GM21723 (cell line): ENCODE results near the gene FAM222B.
"Not testable (repeated sequence)": the region's sequence is repeated elsewhere in the genome, so short reads cannot be mapped to it uniquely, and the experiment has no call there.

Experiments used
- ATAC-seq: cut with Tn5 transposase; IDR thresholded peaks from one replicate; pipeline ENCODE4 v1.9.1; 2021; ENCODE audit warnings: mild to moderate bottlenecking, moderate library complexity; ENCODE audit not compliant: unreplicated experiment

Gene FAM222B

DNA sequence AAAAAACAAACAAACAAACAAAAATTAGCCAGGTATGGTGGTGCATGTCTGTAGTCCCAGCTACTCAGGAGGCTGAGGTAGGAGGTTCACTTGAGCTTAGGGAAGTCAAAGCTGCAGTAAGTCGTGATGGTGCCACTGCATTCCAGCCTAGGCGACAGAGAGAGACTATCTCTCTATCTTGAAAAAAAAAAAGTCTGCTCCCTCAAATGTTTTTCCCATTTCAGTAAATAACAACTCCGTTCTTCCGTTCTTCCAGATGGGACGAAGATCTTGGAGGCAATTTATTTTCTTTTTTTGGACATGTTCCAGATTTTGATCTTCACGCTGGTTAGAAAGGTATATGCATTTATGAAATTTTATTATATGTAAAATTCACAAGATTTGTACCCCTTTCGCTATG lies 31.2 kb upstream of the FAM222B start:
- no peak for ATAC-seq

DNA sequence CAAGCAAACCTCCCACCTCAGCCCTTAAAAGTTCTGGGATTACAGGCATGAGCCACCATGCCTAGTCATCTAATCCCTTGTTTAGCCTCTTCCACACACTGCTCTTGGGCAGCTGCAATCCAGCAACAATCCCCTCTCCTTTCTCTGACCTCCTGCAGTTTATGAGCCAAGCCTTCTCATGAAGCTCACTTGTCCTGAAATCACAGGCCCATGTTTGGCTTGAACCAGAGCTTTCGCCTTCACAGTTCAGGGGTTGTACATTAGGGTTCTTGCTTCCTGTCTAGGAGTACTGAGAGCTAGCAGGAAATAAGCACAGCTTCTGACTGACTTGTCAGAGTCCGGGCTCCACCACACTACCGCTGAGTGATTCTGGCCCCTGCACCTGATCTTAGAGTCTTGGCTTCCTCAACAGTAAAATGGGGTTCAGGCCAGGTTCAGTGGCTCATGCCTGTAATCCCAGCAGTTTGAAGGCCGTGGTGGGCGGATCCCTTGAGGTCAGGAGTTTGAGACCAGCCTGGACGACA lies 28.5 kb upstream of the FAM222B start:
- peak; percentile 95 for ATAC-seq

DNA sequence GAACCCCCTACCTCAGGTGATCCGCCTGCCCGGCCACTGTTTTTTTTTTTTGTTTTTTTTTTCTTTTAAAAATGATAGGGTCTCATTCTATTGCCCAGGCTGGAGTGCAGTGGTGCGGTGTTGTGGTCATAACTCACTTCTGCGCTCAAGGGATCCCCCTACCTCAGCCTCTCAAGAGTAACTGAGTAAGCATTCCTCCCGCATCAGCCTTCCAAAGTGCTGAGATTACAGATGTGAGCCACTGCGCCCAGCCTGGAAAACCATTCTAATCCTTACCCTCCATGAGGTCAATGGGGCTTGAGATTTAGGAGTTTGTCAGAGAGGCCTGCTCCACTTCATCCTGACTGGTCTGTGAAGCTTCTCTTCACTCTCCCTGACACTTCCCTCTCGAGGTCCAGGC lies 24.7 kb upstream of the FAM222B start:
- ATAC-seq: no peak

DNA sequence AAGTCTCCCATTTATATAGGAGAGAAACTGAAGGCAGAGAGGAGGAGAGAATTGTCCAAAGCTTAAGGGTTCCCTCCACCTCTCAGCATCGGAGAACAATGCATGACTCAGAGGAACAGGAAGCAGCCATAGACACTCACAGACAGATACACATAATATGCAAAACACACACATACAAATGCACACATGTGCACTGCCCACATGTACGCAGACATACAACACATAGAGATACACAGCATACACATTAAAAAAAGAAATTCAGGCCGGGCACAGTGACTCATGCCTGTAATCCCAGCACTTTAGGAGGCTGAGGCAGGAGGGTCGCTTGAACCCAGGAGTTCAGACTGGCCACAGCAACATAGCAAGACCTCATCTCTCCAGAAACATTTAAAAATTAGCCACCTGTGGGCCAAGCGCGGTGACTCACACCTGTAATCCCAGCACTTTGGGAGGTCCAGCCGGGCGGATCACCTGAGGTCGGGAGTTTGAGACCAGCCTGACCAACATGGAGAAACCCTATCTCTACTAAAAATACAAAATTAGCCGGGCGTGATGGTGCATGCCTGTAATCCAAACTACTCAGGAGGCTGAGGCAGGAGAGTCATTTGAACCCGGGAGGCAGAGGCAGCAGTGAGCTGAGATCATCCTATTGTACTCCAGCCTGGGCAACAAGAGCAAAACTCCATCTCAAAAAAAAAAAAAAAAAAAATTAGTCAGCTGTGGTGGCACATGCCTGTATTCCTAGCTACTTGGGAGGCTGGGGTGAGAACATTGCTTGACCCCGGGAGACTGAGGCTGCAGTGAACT lies 23.6 kb upstream of the FAM222B start:
- ATAC-seq: no peak

DNA sequence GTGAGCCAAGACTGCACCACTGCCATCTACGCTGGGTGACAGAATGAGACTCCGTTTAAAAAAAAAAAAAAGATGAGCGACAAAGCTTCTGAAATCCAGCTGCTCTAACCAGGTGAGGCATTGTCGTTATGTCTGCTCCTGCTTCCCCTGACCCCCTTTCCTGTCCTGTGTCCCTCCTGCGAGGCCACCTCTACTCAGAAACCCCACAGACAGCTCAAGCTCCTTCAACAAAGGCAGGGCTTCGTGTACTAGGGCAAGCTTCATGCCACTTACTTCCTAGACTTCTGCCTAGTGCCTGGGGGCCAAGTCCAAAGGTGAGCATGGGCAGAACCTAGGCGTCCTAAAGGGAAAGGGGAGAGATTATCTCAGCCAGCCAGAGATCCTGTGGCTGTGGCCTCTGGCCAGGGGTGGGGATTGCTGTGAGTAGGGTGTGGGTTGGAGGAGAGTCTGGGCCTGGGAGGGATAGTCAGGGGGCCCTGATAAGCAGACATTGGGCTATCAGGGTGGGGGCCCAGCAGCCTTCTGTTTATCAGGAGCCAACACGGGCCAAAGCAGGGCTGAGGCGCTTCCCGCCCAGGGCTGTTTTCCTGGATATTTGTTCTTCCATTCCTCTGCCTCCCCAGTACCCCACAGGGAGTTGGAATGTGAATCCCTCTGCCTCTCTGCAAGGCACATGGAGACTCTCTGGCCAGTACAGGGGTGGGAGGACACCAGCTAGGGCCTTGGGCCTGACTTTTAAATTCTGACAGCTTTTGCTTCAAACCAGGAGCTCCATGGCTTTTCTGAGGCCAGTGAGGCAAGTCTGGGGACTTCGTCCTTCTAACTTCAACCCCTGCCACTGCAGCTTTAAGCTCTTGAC lies 22.6 kb upstream of the FAM222B start:
- ATAC-seq: no peak

DNA sequence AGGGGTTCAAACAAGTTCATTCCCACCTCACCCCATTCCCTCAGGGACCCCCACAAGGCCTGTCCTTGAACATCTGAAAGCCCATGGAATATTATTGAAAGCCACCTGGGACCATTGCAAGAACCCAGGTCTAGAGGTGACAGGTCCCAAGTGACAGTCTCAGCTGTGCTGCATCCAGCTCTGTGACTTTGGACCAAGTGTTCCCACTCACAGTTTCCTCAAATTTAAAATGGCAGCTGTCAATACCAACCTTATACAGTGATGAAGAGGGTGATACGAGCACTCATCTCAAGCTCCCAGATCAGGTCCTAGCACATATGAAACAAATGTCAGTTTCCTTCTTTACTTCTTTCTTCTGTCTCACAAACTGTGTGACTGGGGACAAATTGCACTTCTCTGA lies 21.4 kb upstream of the FAM222B start:
- no peak for ATAC-seq

DNA sequence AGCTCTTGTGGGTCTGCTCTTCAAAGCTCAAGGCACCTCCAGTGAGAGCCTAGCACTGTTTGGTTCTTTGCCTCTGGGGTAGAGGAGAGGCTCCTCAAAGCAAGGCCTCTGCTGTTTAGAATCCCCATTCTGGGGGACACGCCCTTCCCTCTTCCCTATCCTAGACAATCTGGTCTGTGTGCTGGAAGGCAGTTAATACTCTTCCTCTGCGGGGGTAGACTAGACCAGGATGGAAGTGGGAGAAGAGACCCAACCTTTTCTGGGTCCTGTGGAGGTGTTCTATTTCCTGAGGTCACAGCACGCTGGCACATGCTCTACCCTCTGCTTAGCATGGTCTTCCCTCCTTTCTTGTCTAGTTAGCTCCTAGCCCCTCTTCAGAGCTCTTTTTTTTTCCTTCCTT lies 20.0 kb upstream of the FAM222B start:
- no peak for ATAC-seq

DNA sequence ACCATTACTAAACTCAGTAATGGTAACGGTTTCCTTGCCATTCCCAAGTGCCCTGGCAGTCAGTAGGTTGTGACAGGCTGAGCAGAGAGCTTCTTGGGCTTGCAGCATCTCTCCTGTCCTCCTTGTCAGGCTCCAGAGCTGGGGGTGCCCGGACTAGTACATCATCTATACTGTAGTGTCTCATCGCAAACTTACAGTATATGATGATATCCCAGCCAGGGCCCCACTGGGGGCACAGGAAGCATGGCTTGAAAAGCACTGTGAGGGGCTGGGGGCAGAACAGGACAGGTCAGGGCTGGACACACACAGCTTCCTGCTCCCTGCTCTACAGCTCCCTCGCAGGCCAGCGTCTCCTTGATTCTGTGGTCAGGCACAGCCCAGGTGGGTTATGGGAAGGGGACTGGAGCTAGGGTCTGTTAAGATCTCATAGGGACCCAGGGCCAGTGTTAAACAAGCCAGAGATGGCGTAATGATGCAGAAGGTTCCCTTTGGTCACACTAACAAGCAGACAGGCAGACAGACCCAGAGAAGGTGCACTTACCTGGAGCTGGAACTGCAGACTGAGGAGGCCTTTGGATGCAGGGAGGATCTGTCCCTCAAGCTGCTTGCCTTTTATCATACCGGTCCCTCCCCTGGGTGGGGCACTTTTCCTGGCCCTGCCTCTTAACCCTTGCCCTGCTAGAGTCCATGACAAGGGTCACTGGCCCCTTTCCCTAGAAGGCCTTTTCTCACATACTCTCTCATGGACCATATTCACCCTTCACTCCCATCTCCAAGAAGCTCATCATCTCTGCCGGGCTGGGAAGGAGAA lies 19.0 kb upstream of the FAM222B start:
- no peak for ATAC-seq

DNA sequence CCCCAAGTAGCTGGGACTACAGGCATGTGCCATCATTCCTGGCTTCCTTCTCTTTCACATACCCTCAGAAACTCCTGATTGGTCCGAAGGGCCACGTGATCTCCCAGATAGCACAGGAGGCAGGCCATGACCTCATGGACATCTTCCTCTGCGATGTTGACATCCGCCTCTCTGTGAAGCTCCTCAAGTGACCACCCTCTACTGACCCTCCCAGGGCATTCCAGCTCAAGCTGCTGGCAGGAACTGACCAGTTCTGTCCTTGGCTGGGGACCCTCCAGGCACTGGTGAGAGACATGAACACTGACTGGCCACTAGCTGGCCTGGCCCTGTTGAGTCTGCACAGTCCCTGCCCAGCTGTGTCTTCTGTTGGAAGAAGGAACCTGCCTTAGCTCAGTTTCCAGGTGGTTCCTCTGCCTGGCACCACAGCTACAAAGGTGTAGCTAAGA lies 17.8 kb upstream of the FAM222B start:
- ATAC-seq: no peak

DNA sequence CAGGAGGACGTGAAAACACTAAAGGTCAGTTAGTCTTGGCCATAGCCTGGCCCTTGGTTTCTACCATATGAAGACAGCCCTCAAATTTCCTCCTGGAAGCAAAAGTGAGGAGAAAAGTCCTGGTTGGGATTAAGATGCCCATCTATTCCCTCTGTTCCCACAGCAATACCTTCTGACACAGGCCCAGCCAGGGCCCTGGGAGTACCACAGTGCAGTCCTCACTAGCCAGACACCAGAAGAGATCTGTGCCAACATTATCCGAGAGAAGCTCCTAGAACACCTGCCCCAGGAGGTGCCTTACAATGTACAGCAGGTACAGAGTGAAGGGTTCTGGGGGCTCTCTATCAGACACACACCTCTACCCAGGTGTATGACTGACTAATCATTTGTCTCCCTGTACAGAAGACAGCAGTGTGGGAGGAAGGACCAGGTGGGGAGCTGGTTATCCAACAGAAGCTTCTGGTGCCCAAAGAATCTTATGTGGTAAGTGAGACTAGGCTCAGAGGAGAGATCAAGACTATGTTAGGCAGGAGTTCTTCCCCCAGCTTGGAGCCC lies 16.3 kb upstream of the FAM222B start:
- no peak for ATAC-seq

DNA sequence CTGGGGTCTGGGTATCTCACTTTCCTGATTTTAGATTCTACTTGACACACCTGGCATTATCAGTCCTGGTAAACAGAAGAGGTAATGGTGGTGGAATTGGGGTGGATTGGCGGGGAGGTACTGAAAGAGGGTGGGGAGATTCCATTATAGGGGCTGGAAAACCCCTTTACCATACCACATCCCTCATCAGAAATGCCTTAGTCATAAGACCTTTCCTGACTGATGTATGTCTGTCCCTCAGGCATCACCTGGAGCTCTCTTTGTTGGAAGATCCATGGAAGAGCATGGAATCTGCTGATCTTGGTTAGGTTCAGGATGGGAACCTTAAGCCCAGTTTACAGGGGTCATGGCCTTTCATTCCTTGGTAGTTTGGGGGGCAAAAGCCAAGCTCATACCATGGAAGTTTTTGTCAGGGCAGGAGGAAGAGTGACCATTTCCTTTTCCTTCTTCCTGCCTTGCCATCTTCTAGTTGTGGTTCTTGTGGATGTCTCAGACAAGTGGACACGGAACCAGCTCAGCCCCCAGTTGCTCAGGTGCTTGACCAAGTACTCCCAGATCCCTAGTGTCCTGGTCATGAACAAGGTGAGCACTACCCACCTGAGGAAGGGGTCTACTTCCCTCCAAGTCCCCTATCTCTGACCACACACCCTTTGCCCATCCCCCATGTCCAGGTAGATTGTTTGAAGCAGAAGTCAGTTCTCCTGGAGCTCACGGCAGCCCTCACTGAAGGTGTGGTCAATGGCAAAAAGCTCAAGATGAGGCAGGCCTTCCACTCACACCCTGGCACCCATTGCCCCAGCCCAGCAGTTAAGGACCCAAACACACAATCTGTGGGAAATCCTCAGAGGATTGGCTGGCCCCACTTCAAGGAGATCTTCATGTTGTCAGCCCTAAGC lies 15.6 kb upstream of the FAM222B start:
- ATAC-seq: no peak

DNA sequence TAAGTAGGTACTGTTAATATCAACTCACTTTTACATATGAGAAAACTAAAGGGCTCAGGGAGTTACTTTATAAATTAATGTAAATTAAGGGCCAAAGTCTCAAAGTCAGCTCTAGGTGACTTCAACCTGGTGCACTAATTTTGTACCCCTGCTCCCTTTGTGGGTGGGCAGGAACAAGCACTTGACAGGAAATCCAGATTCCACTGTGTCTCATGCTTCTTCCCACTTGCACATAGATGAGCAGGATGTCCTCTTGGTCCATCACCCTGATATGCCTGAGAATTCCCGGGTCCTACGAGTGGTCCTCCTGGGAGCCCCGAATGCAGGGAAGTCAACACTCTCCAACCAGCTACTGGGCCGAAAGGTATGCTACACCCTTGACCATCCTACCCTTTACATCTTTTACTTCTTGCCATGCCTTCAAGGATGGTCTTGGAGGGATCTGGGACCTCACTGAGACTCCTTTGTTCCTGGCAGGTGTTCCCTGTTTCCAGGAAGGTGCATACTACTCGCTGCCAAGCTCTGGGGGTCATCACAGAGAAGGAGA lies 13.5 kb upstream of the FAM222B start:
- no peak for ATAC-seq

DNA sequence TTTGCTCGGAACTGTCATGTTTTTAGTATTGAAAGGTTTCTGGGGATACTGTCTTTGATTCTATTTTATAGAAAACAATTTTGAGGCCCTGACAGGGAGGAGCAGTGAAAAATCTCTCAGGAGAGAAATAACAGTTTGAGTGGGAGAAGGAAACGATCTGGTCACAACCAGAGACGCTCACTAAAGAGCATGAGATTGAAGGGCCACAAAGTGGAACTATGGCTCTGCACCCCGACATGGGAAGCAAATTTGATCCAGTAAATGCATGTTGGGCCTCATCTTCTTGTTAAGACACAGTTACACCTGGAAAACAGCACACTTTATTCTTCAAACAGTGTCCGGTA lies 12.7 kb upstream of the FAM222B start:
- no peak for ATAC-seq

DNA sequence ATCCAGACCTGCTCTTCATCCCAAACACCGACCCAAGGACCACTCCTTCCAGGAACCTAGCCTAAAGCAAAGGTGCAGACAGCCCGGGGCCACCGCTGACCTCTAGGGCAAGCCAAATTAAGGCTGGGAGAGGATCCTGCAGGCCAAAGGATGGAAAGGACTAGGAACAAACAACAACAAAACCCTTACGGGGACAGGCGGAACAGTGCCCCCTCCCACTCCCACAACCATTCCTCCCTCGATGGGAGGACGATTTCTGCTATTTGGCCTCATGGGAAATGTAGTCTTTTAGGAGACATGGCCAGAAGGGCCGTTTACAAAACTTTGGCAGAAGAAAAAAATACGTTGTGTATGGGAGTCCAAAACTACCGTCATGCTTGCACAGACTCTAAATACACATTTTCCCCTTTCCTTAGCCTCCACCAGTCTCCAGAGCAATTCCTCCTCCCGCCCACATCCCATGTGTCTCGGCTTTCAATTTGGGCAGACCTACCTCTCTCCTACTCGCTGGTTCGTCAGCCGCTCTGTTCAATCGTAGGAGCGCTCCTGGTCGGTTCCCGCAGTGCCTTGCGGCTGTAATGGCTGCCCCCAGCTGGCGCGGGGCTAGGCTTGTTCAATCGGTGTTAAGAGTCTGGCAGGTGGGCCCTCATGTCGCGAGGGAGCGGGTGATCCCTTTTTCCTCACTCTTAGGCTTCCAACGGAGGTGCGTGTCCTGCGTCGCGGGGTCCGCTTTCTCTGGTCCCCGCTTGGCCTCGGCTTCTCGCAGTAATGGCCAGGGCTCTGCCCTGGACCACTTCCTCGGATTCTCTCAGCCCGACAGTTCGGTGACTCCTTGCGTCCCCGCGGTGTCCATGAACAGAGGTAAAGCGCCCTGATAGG lies 12.1 kb upstream of the FAM222B start, which contains the start of gene ERAL1:
ERAL1 (plus strand) TSS at position 560 of the 879 bp plus-strand sequence; CDS start at position 579, 19 bp downstream.
- ATAC-seq: peak; percentile 94

DNA sequence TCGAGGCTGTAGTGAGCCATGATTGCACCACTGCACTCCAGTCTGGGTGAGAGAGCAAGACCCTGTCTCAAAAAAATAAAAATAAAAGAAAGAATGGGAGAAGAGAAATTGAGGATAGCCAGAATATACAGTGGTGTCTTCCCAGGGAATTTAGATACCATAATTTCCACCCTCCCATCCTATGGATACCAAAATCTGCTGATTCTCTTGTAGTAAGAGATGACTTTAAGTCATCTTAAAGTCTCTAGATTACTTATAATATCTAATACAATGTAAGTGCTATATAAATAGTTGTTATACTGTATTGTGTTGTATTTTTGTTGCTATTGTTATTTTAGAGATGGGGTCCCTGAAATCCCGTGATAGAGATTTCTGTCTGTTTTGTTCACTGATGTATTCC lies 10.7 kb upstream of the FAM222B start:
- no peak for ATAC-seq

DNA sequence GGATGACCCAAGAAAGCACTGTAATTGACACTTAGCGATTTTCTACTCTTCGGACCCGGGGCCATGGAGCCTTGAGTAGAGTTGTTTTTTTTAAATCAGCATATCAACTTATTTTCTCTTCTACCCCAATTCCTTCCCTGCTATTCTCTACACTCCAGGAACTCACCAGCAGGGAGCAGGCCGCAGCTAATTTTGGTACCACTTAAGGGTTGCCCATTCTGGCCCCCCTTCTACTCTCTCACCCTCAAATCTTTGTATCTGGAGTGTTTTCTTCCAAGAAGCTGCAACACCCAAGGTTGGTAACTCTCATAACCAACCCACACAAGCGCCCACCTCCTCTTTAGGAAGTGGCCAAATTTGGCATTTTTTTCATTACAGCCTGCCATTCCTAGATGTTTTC lies 6.7 kb upstream of the FAM222B start:
- ATAC-seq: no peak

DNA sequence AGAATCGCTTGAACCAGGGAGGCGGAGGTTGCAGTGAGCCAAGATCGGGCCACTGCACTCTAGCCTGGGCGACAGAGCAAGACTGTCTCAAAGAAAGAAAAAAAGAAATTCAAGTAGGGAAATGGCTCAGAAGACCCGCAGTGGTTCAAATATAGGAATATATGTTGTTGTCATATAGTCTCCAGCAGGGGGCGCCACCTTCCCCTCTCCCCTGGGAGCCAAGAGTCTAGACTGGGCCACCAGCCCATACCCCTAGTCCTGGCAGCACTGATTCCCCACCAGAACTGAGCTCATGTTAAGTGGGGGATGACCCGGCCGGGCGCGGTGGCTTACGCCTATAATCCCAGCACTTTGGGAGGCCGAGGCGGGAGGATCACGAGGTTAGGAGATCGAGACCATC lies 6.1 kb upstream of the FAM222B start:
- ATAC-seq: not testable (repeated sequence)

DNA sequence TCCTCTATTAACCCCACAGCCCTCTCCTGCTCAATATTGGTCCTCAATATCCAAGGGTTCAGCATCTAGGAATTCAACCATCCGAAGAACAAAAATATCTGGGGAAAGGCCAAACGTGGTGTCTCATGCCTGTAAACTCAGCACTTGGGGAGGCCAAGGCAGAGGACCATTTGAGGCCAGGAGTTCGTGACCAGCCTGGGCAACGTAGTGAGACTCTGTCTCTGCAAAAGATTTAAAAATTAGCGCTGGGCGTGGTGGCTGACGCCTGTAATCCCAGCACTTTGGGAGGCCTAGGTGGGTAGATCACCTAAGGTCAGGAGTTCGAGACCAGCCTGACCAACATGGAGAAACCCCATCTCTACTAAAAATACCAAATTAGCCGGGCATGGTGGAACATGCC lies 4.1 kb upstream of the FAM222B start:
- not testable (repeated sequence) for ATAC-seq
